ENCODE measurements around the gene CCS.

The CCS gene

DNA sequence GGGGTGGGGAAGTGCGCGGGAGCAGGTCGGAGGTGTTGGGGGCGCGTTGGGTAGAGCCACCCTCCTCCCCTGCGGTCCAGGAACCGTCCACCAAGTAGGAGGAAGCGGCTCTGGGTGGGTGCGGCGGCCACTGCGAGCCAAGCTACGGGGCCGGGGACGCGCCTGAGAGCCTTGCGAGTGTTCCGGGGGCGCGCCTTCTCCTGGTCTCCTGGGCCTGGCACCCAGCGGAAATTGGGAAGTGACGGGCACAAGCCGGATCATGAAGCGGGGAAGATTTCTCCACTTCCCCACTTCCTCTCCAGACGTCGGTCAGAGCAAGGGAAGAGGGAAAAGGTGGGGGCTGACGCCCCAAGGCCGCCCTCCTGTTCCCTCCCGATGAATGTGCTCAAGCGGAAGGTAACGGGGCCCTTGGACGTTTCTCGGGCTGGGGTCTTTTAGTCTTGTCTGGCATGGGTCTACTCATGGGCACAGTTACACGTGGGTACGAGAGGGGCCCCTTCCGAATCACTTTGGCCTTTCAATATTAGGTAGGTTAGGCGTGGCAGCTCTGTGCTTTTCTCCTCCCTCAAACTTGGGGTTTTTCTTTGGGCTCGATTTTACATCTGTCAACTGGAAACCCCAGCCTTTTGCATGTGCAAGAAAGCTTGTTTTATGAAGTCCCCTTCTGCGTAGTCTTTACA, 24.3 kb downstream of the CCS start:
- H3K4me3 ChIP-seq (ENCODE audit: low read length): peak overlapping the region; percentile 87
- TF ChIP-seq ZNF274 (IDR thresholded peaks at IDR 0.05; ENCODE audit: low read depth, low read length): no peak

GRCh38 chr11:66619080-66619554, 26.1 kb downstream of the CCS start:
- no peak for TF ChIP-seq ZNF274 (IDR thresholded peaks at IDR 0.05; ENCODE audit: low read depth, low read length)
- peak overlapping the region; percentile 87 for H3K4me3 ChIP-seq (ENCODE audit: low read length)

DNA sequence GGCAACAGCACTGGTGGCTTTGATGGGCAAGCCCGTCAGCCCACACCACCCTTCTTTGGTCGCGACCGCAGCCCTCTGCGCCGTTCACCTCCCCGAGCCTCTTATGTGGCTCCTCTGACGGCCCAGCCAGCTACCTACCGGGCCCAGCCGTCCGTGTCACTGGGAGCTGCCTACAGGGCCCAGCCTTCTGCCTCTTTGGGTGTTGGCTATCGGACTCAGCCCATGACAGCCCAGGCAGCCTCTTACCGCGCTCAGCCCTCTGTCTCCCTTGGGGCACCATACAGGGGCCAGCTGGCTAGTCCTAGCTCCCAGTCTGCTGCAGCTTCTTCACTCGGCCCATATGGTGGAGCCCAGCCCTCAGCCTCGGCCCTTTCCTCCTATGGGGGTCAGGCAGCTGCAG, 31.5 kb downstream of the CCS start:
- no peak for TF ChIP-seq ZNF274 (IDR thresholded peaks at IDR 0.05; ENCODE audit: low read depth, low read length)
- H3K4me3 ChIP-seq (ENCODE audit: low read length): no peak overlapping the region

GRCh38 chr11:66625041-66625751, 32.2 kb downstream of the CCS start:
- TF ChIP-seq ZNF274 (IDR thresholded peaks at IDR 0.05; ENCODE audit: low read depth, low read length): no peak
- no peak overlapping the region for H3K4me3 ChIP-seq (ENCODE audit: low read length)

- TF ChIP-seq ZNF274 (IDR thresholded peaks at IDR 0.05; ENCODE audit: low read depth, low read length): no peak
- H3K4me3 ChIP-seq (ENCODE audit: low read length): no peak overlapping the region
Measured at GRCh38 chr11:66625752-66626149, 32.8 kb downstream of the CCS start.

- no peak overlapping the region for H3K4me3 ChIP-seq (ENCODE audit: low read length)
- TF ChIP-seq ZNF274 (IDR thresholded peaks at IDR 0.05; ENCODE audit: low read depth, low read length): no peak
Measured at GRCh38 chr11:66626382-66626781, 33.4 kb downstream of the CCS start.

DNA sequence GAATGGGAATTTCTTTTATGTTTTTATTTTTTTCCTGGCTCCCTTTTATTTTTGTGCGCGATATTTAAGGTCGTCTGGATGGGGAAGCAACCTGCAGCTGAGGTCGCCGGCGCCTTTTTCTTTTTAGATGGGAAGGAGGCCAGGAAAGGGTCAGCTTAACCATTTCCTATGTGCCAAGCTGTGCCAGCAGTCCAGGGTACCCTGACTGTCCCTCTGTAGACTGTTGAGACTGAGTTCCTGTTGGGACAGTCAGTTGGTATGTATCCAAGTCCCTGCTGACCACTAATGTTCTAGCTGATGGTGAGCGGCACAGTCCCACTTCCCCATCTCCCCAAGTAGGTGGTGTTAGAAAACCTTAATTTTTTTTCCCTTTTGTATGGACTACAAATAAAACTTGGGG, 33.9 kb downstream of the CCS start:
- no peak overlapping the region for H3K4me3 ChIP-seq (ENCODE audit: low read length)
- TF ChIP-seq ZNF274 (IDR thresholded peaks at IDR 0.05; ENCODE audit: low read depth, low read length): no peak

DNA sequence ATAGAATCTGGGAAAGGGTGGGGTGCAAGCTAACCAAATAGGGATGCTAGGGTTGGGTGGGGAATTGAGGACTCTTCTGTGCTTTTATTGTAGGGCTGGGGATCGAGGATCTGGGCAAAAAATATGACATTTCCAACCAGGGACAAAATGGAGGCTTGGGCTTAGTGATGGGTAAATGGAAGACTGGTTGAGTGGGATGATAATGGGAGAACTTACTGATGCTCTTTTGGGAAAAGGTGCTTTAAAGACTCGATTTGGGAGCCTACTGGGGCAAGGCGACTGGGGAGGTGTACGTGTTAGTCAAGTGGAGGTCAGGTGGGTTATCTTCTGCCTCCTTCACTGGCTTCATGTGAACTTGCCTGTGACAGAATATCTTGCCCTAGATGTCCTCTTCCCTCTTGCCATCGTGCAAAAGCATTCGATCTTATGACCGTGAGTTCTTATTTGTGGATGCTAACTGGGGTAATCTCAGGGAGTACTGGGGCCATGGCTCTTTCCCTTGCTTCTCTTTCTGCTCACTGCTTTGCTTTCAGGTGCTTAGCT, 35.1 kb downstream of the CCS start:
- H3K4me3 ChIP-seq (ENCODE audit: low read length): no peak overlapping the region
- TF ChIP-seq ZNF274 (IDR thresholded peaks at IDR 0.05; ENCODE audit: low read depth, low read length): no peak

DNA sequence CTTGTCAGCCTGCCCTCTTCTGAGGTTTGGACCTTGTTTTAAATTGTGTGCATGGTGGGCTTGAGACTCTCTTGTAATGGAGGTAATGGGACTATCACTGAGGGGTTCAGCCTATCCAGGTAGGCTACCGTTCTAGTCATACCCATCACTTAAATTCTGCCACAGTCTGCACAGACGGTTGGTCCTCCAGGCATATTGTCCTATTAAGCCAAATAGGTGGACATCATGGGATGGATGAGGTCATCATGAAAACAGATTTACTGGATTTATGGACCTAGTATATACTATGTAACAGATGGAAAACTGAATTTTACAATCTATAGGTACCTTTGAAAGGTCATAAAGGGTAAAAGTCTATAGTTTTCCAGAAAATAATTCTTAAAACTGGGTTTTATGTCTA, 36.4 kb downstream of the CCS start:
- TF ChIP-seq ZNF274 (IDR thresholded peaks at IDR 0.05; ENCODE audit: low read depth, low read length): no peak
- no peak overlapping the region for H3K4me3 ChIP-seq (ENCODE audit: low read length)

- TF ChIP-seq ZNF274 (IDR thresholded peaks at IDR 0.05; ENCODE audit: low read depth, low read length): no peak
- no peak overlapping the region for H3K4me3 ChIP-seq (ENCODE audit: low read length)
Measured at GRCh38 chr11:66631883-66632282, 38.9 kb downstream of the CCS start.

DNA sequence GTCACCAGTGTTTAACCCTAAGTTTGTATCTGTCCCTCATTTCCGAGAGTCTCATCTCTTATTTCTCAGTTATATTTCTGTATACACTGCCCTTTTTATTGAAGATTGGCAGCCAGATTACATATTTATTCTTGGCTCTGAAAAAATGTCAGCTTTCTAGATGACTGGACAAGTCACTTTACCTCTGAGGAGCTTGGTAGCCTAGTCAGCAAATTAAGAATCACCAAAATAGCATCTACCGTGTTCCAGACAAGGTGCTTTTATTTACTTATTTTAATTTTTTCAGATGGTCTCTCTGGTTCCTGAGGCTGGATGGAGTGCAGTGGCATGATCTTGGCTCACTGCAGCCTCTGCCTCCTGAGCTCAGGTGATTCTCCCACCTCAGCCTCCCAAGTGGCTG, 40.0 kb downstream of the CCS start:
- no peak overlapping the region for H3K4me3 ChIP-seq (ENCODE audit: low read length)
- TF ChIP-seq ZNF274 (IDR thresholded peaks at IDR 0.05; ENCODE audit: low read depth, low read length): no peak

GRCh38 chr11:66636411-66636810, 43.4 kb downstream of the CCS start:
- no peak for TF ChIP-seq ZNF274 (IDR thresholded peaks at IDR 0.05; ENCODE audit: low read depth, low read length)

DNA sequence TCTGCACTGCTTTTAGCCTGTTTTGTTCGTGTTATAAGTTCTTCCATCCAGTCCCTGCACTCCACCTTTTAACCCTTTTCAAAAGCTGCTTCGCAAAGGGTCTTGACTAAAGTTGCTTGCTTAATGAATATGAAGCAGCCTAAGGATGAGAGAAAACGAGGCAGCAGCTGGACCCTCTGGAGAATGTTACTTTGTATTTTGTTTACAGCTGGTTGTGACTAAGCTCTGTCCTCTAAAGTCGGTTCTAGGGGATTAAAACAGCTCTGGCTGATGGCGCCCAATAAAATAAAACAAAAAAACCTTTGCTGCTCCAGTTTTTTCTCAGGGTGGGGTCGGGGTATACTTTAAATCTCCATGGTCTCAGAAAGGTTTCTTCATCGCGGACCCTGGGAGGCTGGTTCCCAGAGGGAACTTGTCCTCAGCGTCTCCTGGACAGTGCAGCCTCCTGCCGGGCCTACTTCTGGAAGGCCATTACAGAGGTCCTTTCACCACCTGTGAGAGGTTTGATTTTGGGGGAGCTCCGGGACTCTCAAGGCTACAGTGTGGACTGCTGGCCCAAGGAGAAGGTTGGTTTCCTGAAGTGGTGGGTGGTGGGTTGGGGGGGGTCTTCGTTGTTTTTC, 44.7 kb downstream of the CCS start:
- peak overlapping the region; percentile 37; the same call in 1 of the 2 replicates for H3K4me3 ChIP-seq (ENCODE audit: low read length)
- TF ChIP-seq ZNF274 (IDR thresholded peaks at IDR 0.05; ENCODE audit: low read depth, low read length): no peak

More at GRCh38 chr11:66636411-66636810, 43.4 kb downstream of the CCS start:
- H3K4me3 ChIP-seq (ENCODE audit: low read length): no peak overlapping the region

- peak within 1 kb of the TSS; percentile 88 for H3K4me3 ChIP-seq (ENCODE audit: low read length)
- no peak for TF ChIP-seq ZNF274 (IDR thresholded peaks at IDR 0.05; ENCODE audit: low read depth, low read length)
Measured at GRCh38 chr11:66638177-66639065, 45.4 kb downstream of the CCS start, which contains the start of gene RBM4. TSS of gene RBM4 (plus strand) at chr11:66638703. CDS start at chr11:66639712, 1,009 bp downstream.
